GM21576 (cell line): ENCODE measurements around the gene MGST1.
"Not testable (repeated sequence)": the region's sequence is repeated elsewhere in the genome, so short reads cannot be mapped to it uniquely, and the experiment has no call there.

Source experiments
- ATAC-seq: cut with Tn5 transposase; IDR thresholded peaks from one replicate; pipeline ENCODE4 v1.9.1; 2021; ENCODE audit warnings: mild to moderate bottlenecking, moderate library complexity; ENCODE audit not compliant: unreplicated experiment

The MGST1 gene

GRCh38 chr12:16350682-16351081 is 3.2 kb downstream of the MGST1 start:
- ATAC-seq: no peak

GRCh38 chr12:16352481-16352880 is 5.0 kb downstream of the MGST1 start:
- ATAC-seq: no peak

- no peak for ATAC-seq
Measured at GRCh38 chr12:16358878-16359277, 11.4 kb downstream of the MGST1 start.

- no peak for ATAC-seq
Measured at GRCh38 chr12:16359512-16360491, 12.4 kb downstream of the MGST1 start.

GRCh38 chr12:16361142-16361783 is 13.8 kb downstream of the MGST1 start:
- no peak for ATAC-seq

- ATAC-seq: no peak
Measured at GRCh38 chr12:16362550-16362949, 15.1 kb downstream of the MGST1 start.

GRCh38 chr12:16369156-16369555 is 21.7 kb downstream of the MGST1 start:
- ATAC-seq: no peak

- no peak for ATAC-seq
Measured at GRCh38 chr12:16370096-16370495, 22.7 kb downstream of the MGST1 start.

GRCh38 chr12:16382652-16383312 is 35.3 kb downstream of the MGST1 start:
- ATAC-seq: not testable (repeated sequence)

GRCh38 chr12:16384732-16385131 is 37.3 kb downstream of the MGST1 start:
- ATAC-seq: no peak

GRCh38 chr12:16385782-16386646 is 38.6 kb downstream of the MGST1 start:
- ATAC-seq: no peak

- ATAC-seq: no peak
Measured at GRCh38 chr12:16387919-16388318, 40.5 kb downstream of the MGST1 start.

GRCh38 chr12:16389594-16389993 is 42.1 kb downstream of the MGST1 start:
- ATAC-seq: no peak

- no peak for ATAC-seq
Measured at GRCh38 chr12:16392846-16393535, 45.5 kb downstream of the MGST1 start.

- ATAC-seq: no peak
Measured at GRCh38 chr12:16399101-16399500, 51.7 kb downstream of the MGST1 start.

GRCh38 chr12:16401835-16402234 is 54.4 kb downstream of the MGST1 start:
- ATAC-seq: not testable (repeated sequence)

GRCh38 chr12:16407346-16407745 is 59.9 kb downstream of the MGST1 start:
- ATAC-seq: no peak
